ENCODE data around the gene GPC6.

The GPC6 gene

GRCh38 chr13:93942016-93942415 lies 715.4 kb downstream of the GPC6 start:
- Histone ChIP-seq H3K36me3 (peaks cover 3% of the 10 kb centered on the region; the same call in 1 of the 2 replicates), H3K27me3 (ENCODE audit: insufficient read depth, low read depth, severe bottlenecking) (no peaks in the 10 kb centered on the region), H3K4me3 (ENCODE audit: low read depth, low read length) (no peak overlapping the region), H3K9me3 (ENCODE audit: severe bottlenecking) (no peaks in the 10 kb centered on the region), H3K27ac (no peak overlapping the region)
- TF ChIP-seq CTCF (IDR thresholded peaks at IDR 0.05; ENCODE audit: low read depth, low read length), result no peak
- no peak for DNase-seq

GRCh38 chr13:93945621-93946020 lies 719.0 kb downstream of the GPC6 start:
- no peak overlapping the region for H3K4me3 ChIP-seq (ENCODE audit: low read depth, low read length)
- TF ChIP-seq CTCF (IDR thresholded peaks at IDR 0.05; ENCODE audit: low read depth, low read length), result no peak
- no peaks in the 10 kb centered on the region for H3K9me3 ChIP-seq (ENCODE audit: severe bottlenecking)
- DNase-seq, result no peak
- no peaks in the 10 kb centered on the region for H3K27me3 ChIP-seq (ENCODE audit: insufficient read depth, low read depth, severe bottlenecking)
- no peaks in the 10 kb centered on the region for H3K36me3 ChIP-seq
- no peak overlapping the region for H3K27ac ChIP-seq

DNA sequence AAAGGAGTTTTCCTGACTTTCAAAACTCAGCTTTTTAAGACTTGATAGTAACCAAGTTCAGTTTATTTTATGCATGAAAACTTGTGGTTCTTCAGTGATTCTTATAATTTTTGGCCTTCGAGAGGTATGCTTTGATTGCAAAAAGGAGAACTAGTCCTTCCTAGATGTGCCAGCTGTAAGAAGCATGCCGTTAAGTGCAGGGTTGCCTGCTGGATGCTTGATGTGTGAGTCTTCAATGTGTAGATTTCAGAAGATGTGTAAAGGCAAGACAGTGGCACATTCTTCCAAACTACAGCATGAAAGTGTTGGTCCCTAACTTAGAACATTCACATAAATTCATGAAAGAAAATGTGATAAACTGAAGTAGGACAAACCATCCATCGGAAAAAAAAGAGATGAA lies 720.4 kb downstream of the GPC6 start:
- no peak for DNase-seq
- TF ChIP-seq CTCF (IDR thresholded peaks at IDR 0.05; ENCODE audit: low read depth, low read length), result no peak
- H3K27me3 ChIP-seq (ENCODE audit: insufficient read depth, low read depth, severe bottlenecking), result no peaks in the 10 kb centered on the region
- no peaks in the 10 kb centered on the region for H3K9me3 ChIP-seq (ENCODE audit: severe bottlenecking)
- H3K36me3 ChIP-seq, result no peaks in the 10 kb centered on the region
- H3K4me3 ChIP-seq (ENCODE audit: low read depth, low read length), result no peak overlapping the region
- no peak overlapping the region for H3K27ac ChIP-seq

DNA sequence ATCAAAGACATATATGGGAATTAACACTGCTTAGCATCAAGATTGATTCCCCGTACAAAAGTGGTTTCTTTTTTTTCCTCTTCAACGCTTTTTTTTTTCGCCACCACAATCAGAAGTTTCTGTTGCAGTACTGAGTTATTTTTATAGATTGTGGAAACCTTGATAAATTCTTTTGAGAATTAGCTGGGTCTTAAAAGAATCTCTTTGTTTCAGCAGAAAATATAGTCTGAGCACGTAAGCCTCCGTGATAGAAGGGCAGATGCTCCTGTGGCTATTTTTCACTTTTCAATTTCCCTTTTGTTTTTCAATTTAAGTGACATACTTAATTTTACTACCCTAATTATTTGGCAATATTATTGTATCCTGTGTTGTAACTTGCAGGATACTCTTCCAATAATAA lies 721.0 kb downstream of the GPC6 start:
- Histone ChIP-seq H3K36me3 (no peaks in the 10 kb centered on the region), H3K9me3 (ENCODE audit: severe bottlenecking) (no peaks in the 10 kb centered on the region), H3K27me3 (ENCODE audit: insufficient read depth, low read depth, severe bottlenecking) (no peaks in the 10 kb centered on the region), H3K27ac (no peak overlapping the region), H3K4me3 (ENCODE audit: low read depth, low read length) (no peak overlapping the region)
- no peak for TF ChIP-seq CTCF (IDR thresholded peaks at IDR 0.05; ENCODE audit: low read depth, low read length)
- no peak for DNase-seq

DNA sequence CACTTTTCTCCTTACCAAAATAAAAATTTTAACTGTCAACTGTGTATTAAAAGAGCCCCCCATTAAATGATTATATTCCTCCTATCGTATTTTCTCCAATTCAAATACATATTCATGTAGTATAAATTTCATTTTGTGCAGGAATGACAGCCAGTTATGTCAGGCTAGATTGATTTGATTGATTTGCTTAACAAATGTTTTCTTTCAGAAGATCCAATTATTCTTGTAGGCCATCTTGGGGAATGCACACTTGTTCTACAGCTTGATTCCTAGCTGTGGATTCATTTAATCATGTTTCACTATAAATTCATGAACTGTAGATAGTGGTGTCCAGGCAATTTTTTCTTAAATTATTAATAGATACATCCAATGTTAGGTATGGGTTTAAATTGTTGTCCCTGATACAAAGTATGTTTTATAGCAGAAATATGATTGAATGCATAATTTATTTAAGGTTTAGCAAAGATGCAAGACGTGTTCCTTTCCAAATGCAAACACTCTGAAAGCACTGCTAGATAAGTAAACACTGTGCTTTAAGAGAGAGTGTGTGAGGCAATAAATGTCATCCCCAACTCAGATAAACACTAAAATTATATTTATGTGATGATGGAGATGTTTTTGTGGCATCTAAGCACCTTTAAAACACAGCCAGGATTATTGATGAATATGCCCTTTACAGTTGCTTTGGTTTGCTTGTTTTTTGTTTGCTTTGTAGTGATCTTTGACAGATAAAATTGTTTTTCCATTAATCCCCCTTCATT lies 721.7 kb downstream of the GPC6 start:
- no peak for DNase-seq
- Histone ChIP-seq H3K27ac (no peak overlapping the region), H3K4me3 (ENCODE audit: low read depth, low read length) (no peak overlapping the region), H3K36me3 (no peaks in the 10 kb centered on the region), H3K27me3 (ENCODE audit: insufficient read depth, low read depth, severe bottlenecking) (no peaks in the 10 kb centered on the region), H3K9me3 (ENCODE audit: severe bottlenecking) (no peaks in the 10 kb centered on the region)
- TF ChIP-seq CTCF (IDR thresholded peaks at IDR 0.05; ENCODE audit: low read depth, low read length), result no peak

DNA sequence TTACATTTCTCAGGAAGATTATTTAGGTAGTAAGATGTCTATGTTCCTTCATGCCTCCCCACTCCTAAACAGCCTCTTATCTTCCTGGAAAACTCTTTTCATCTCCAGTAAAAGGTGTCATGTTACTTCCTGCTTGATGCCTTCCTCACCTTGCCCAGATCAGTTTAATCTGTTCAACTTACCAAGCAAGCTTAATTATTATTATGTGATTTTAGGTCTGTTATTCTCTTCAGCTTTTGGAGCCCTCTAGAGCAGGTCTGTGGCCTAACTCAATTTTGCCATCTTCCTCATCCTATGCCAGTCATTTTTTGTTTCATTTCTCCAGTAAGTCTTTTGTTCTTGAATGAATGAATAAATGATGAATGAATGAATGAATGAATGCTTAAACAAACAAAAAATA lies 724.5 kb downstream of the GPC6 start:
- TF ChIP-seq CTCF (IDR thresholded peaks at IDR 0.05; ENCODE audit: low read depth, low read length), result peak; percentile 33; the same call in 1 of the 2 replicates
- Histone ChIP-seq H3K4me3 (ENCODE audit: low read depth, low read length) (no peak overlapping the region), H3K27ac (no peak overlapping the region), H3K9me3 (ENCODE audit: severe bottlenecking) (no peaks in the 10 kb centered on the region), H3K36me3 (no peaks in the 10 kb centered on the region), H3K27me3 (ENCODE audit: insufficient read depth, low read depth, severe bottlenecking) (no peaks in the 10 kb centered on the region)
- no peak for DNase-seq
